ENCODE measurements around the gene LRTM2. TPM values are rescaled to one million over a fixed set of nuclear protein-coding genes. Genes with fewer than 3 reads are reported as not detected.

LRTM2 gene
- total and polyA plus RNA-seq, 2 donors (not counting 1 experiment from before 2014, with no cell fraction given), result not detected

GRCh38 chr12:1839956-1840951, 19.9 kb downstream of the LRTM2 start:
- TF ChIP-seq EZH2 (IDR thresholded peaks at IDR 0.05; ENCODE audit: low read length, missing control alignments) (no peak), CTCF (conservative IDR thresholded peaks at IDR 0.05 in 1 of 2, IDR thresholded peaks at IDR 0.05 in 1 of 2; ENCODE audit: low read depth in 1 of 2, low read length in 2 of 2) (no peak)
- H3K4me2 ChIP-seq (ENCODE audit: extremely low read depth, insufficient read depth, low read length), result no peak overlapping the region
- H2AFZ ChIP-seq (ENCODE audit: low read length), result no peak overlapping the region
- no peak for DNase-seq (ENCODE audit: low read depth in 2 of 2)
- H3K79me2 ChIP-seq (ENCODE audit: control insufficient read depth, insufficient read depth, low read length), result no peaks in the 10 kb centered on the region
- H3K9me3 ChIP-seq (ENCODE audit: control insufficient read depth, insufficient read depth, low read depth, low read length), result no peaks in the 10 kb centered on the region
- H4K20me1 ChIP-seq (ENCODE audit: control insufficient read depth, extremely low read depth, insufficient read depth, low read length), result no peaks in the 10 kb centered on the region
- H3K27ac ChIP-seq (ENCODE audit: insufficient read depth, low read length), result no peak overlapping the region
- no peak overlapping the region for H3K4me3 ChIP-seq (replicated peaks in 1 of 4; ENCODE audit: control extremely low read depth in 1 of 4, insufficient read depth in 1 of 4, low read depth in 3 of 4, low read length in 4 of 4)
- no peaks in the 10 kb centered on the region for H3K4me1 ChIP-seq (ENCODE audit: control insufficient read depth, extremely low read depth, insufficient read depth, low read length)
- H3K9ac ChIP-seq (ENCODE audit: insufficient read depth, low read length), result no peak overlapping the region
- peaks cover 13% of the 10 kb centered on the region for H3K27me3 ChIP-seq (ENCODE audit: control insufficient read depth, insufficient read depth, low read length)
- no peaks in the 10 kb centered on the region for H3K36me3 ChIP-seq (ENCODE audit: control insufficient read depth, insufficient read depth, low read length)

GRCh38 chr12:1840981-1841425, 20.6 kb downstream of the LRTM2 start:
- Histone ChIP-seq H3K4me2 (ENCODE audit: extremely low read depth, insufficient read depth, low read length) (no peak overlapping the region), H3K27ac (ENCODE audit: insufficient read depth, low read length) (no peak overlapping the region), H3K9ac (ENCODE audit: insufficient read depth, low read length) (no peak overlapping the region), H3K9me3 (ENCODE audit: control insufficient read depth, insufficient read depth, low read depth, low read length) (no peaks in the 10 kb centered on the region), H3K79me2 (ENCODE audit: control insufficient read depth, insufficient read depth, low read length) (no peaks in the 10 kb centered on the region), H2AFZ (ENCODE audit: low read length) (no peak overlapping the region), H3K27me3 (ENCODE audit: control insufficient read depth, insufficient read depth, low read length) (peaks cover 17% of the 10 kb centered on the region), H3K4me3 (replicated peaks in 1 of 4; ENCODE audit: control extremely low read depth in 1 of 4, insufficient read depth in 1 of 4, low read depth in 3 of 4, low read length in 4 of 4) (no peak overlapping the region), H4K20me1 (ENCODE audit: control insufficient read depth, extremely low read depth, insufficient read depth, low read length) (no peaks in the 10 kb centered on the region), H3K4me1 (ENCODE audit: control insufficient read depth, extremely low read depth, insufficient read depth, low read length) (no peaks in the 10 kb centered on the region), H3K36me3 (ENCODE audit: control insufficient read depth, insufficient read depth, low read length) (no peaks in the 10 kb centered on the region)
- DNase-seq (ENCODE audit: low read depth in 2 of 2), result no peak
- TF ChIP-seq CTCF (conservative IDR thresholded peaks at IDR 0.05 in 1 of 2, IDR thresholded peaks at IDR 0.05 in 1 of 2; ENCODE audit: low read depth in 1 of 2, low read length in 2 of 2) (no peak), EZH2 (IDR thresholded peaks at IDR 0.05; ENCODE audit: low read length, missing control alignments) (no peak)

- H3K9me3 ChIP-seq (ENCODE audit: control insufficient read depth, insufficient read depth, low read depth, low read length), result no peaks in the 10 kb centered on the region
- no peaks in the 10 kb centered on the region for H4K20me1 ChIP-seq (ENCODE audit: control insufficient read depth, extremely low read depth, insufficient read depth, low read length)
- H3K27me3 ChIP-seq (ENCODE audit: control insufficient read depth, insufficient read depth, low read length), result peaks cover 20% of the 10 kb centered on the region
- H3K36me3 ChIP-seq (ENCODE audit: control insufficient read depth, insufficient read depth, low read length), result no peaks in the 10 kb centered on the region
- no peaks in the 10 kb centered on the region for H3K79me2 ChIP-seq (ENCODE audit: control insufficient read depth, insufficient read depth, low read length)
- TF ChIP-seq EZH2 (IDR thresholded peaks at IDR 0.05; ENCODE audit: low read length, missing control alignments) (no peak), CTCF (conservative IDR thresholded peaks at IDR 0.05 in 1 of 2, IDR thresholded peaks at IDR 0.05 in 1 of 2; ENCODE audit: low read depth in 1 of 2, low read length in 2 of 2) (no peak)
- H3K27ac ChIP-seq (ENCODE audit: insufficient read depth, low read length), result no peak overlapping the region
- H3K4me3 ChIP-seq (replicated peaks in 1 of 4; ENCODE audit: control extremely low read depth in 1 of 4, insufficient read depth in 1 of 4, low read depth in 3 of 4, low read length in 4 of 4), result no peak overlapping the region
- DNase-seq (ENCODE audit: low read depth in 2 of 2), result no peak
- no peak overlapping the region for H2AFZ ChIP-seq (ENCODE audit: low read length)
- H3K9ac ChIP-seq (ENCODE audit: insufficient read depth, low read length), result no peak overlapping the region
- no peaks in the 10 kb centered on the region for H3K4me1 ChIP-seq (ENCODE audit: control insufficient read depth, extremely low read depth, insufficient read depth, low read length)
- H3K4me2 ChIP-seq (ENCODE audit: extremely low read depth, insufficient read depth, low read length), result no peak overlapping the region
Observed at GRCh38 chr12:1841586-1842182, 21.3 kb downstream of the LRTM2 start.

Data from fibroblast of lung (primary cell).